ENCODE measurements around the gene NMU.

Gene NMU

GRCh38 chr4:55575513-55575912, 60.6 kb downstream of the NMU start:
- POLR2A ChIA-PET: no interaction called here
- Histone ChIP-seq H3K9me3 (ENCODE audit: control insufficient read depth, insufficient read depth, low read depth, low read length) (no peaks in the 10 kb centered on the region), H3K27ac (ENCODE audit: extremely low read depth, low read depth, low read length) (no peak overlapping the region), H3K4me1 (ENCODE audit: control insufficient read depth, insufficient read depth, low read length) (no peaks in the 10 kb centered on the region), H3K4me3 (ENCODE audit: low read depth, low read length) (no peak overlapping the region), H3K36me3 (ENCODE audit: control insufficient read depth in 2 of 2, insufficient read depth in 1 of 2, low read length in 2 of 2) (no peaks in the 10 kb centered on the region)
- CTCF ChIA-PET: no interaction called here
- TF ChIP-seq ZNF214 (tag by site-specific recombination; IDR thresholded peaks at IDR 0.05; ENCODE audit: borderline replicate concordance) (no peak), ZSCAN18 (tag by site-specific recombination; IDR thresholded peaks at IDR 0.05) (no peak), GLI4 (tag by site-specific recombination; IDR thresholded peaks at IDR 0.05) (no peak), TRIM28 (IDR thresholded peaks at IDR 0.05; ENCODE audit: borderline replicate concordance, low read length) (peak; percentile 85; the same call in 1 of the 2 replicates), ZFP41 (tag by site-specific recombination; IDR thresholded peaks at IDR 0.05; ENCODE audit: borderline replicate concordance) (no peak), ZNF791 (tag by site-specific recombination; IDR thresholded peaks at IDR 0.05) (peak; percentile 98), SETDB1 (IDR thresholded peaks at IDR 0.05; ENCODE audit: insufficient read length, low read length) (peak; percentile 85), EGR2 (tag by site-specific recombination; IDR thresholded peaks at IDR 0.05; ENCODE audit: low read depth) (no peak), ZNF140 (tag by site-specific recombination; IDR thresholded peaks at IDR 0.05) (no peak), ZNF645 (tag by site-specific recombination; IDR thresholded peaks at IDR 0.05) (no peak)

GRCh38 chr4:55574252-55574651, 61.8 kb downstream of the NMU start:
- TF ChIP-seq ZNF280C (tag by site-specific recombination; IDR thresholded peaks at IDR 0.05): no peak
- no peak for TF ChIP-seq WT1 (tag by site-specific recombination; IDR thresholded peaks at IDR 0.05)
- TF ChIP-seq IKZF3 (tag by site-specific recombination; IDR thresholded peaks at IDR 0.05): no peak
- TF ChIP-seq ZBTB20 (tag by site-specific recombination; IDR thresholded peaks at IDR 0.05): no peak
- TF ChIP-seq ZNF548 (tag by site-specific recombination; IDR thresholded peaks at IDR 0.05): no peak
- TF ChIP-seq YY2 (tag by site-specific recombination; IDR thresholded peaks at IDR 0.05): no peak
- no peak for TF ChIP-seq MYNN (tag by site-specific recombination; IDR thresholded peaks at IDR 0.05; ENCODE audit: borderline replicate concordance)
- TF ChIP-seq ZNF701 (tag by site-specific recombination; IDR thresholded peaks at IDR 0.05): no peak
- no peak for TF ChIP-seq ZNF549 (tag by site-specific recombination; IDR thresholded peaks at IDR 0.05)
- no peak for TF ChIP-seq ZIC2 (tag by site-specific recombination; IDR thresholded peaks at IDR 0.05)
- TF ChIP-seq ZNF580 (tag by site-specific recombination; IDR thresholded peaks at IDR 0.05): no peak
- TF ChIP-seq ZNF629 (tag by site-specific recombination; IDR thresholded peaks at IDR 0.05): no peak
- Histone ChIP-seq H3K4me1 (ENCODE audit: control insufficient read depth, insufficient read depth, low read length) (no peaks in the 10 kb centered on the region), H3K9me3 (ENCODE audit: control insufficient read depth, insufficient read depth, low read depth, low read length) (no peaks in the 10 kb centered on the region), H3K36me3 (ENCODE audit: control insufficient read depth in 2 of 2, insufficient read depth in 1 of 2, low read length in 2 of 2) (no peaks in the 10 kb centered on the region), H3K4me3 (ENCODE audit: low read depth, low read length) (no peak overlapping the region), H3K27ac (ENCODE audit: extremely low read depth, low read depth, low read length) (no peak overlapping the region)
- ChIA-PET POLR2A (no interaction called here), CTCF (no interaction called here)
